ENCODE measurements around the gene KRT6B.
"Not testable (repeated sequence)": the region's sequence is repeated elsewhere in the genome, so short reads cannot be mapped to it uniquely, and the experiment has no call there.

- not testable (repeated sequence) for TF ChIP-seq CTCF (IDR thresholded peaks at IDR 0.05 in 4 of 5, conservative IDR thresholded peaks at IDR 0.05 in 1 of 5); POLR2A (IDR thresholded peaks at IDR 0.05)
These were observed 35.9 kb upstream of the KRT6B start for GRCh38 chr12:52487744-52488443.

Data from gastrocnemius medialis (tissue), 4 donors.